RPMI7951 (cell line): ENCODE data around the gene ITIH1. TPM values are rescaled to one million over a fixed set of nuclear protein-coding genes. Genes with fewer than 3 reads are reported as not detected.
"Not testable (repeated sequence)": the region's sequence is repeated elsewhere in the genome, so short reads cannot be mapped to it uniquely, and the experiment has no call there.

Experiments
- DNase-seq: peaks from one replicate; pipeline ENCODE4 v3.0.0-alpha.2; 2012; ENCODE audit warnings: low read depth
- total RNA-seq: library from RNA; depleted of rRNA; stranded (reverse); fragments of >200 nt; shearing (Covaris generic); gene quantifications from 2 replicates; pipeline ENCODE4 v1.2.3, GENCODE V29; 2014; rRNA removed

Gene ITIH1, protein sequence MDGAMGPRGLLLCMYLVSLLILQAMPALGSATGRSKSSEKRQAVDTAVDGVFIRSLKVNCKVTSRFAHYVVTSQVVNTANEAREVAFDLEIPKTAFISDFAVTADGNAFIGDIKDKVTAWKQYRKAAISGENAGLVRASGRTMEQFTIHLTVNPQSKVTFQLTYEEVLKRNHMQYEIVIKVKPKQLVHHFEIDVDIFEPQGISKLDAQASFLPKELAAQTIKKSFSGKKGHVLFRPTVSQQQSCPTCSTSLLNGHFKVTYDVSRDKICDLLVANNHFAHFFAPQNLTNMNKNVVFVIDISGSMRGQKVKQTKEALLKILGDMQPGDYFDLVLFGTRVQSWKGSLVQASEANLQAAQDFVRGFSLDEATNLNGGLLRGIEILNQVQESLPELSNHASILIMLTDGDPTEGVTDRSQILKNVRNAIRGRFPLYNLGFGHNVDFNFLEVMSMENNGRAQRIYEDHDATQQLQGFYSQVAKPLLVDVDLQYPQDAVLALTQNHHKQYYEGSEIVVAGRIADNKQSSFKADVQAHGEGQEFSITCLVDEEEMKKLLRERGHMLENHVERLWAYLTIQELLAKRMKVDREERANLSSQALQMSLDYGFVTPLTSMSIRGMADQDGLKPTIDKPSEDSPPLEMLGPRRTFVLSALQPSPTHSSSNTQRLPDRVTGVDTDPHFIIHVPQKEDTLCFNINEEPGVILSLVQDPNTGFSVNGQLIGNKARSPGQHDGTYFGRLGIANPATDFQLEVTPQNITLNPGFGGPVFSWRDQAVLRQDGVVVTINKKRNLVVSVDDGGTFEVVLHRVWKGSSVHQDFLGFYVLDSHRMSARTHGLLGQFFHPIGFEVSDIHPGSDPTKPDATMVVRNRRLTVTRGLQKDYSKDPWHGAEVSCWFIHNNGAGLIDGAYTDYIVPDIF
- total RNA-seq: not detected in 2 replicates

DNA sequence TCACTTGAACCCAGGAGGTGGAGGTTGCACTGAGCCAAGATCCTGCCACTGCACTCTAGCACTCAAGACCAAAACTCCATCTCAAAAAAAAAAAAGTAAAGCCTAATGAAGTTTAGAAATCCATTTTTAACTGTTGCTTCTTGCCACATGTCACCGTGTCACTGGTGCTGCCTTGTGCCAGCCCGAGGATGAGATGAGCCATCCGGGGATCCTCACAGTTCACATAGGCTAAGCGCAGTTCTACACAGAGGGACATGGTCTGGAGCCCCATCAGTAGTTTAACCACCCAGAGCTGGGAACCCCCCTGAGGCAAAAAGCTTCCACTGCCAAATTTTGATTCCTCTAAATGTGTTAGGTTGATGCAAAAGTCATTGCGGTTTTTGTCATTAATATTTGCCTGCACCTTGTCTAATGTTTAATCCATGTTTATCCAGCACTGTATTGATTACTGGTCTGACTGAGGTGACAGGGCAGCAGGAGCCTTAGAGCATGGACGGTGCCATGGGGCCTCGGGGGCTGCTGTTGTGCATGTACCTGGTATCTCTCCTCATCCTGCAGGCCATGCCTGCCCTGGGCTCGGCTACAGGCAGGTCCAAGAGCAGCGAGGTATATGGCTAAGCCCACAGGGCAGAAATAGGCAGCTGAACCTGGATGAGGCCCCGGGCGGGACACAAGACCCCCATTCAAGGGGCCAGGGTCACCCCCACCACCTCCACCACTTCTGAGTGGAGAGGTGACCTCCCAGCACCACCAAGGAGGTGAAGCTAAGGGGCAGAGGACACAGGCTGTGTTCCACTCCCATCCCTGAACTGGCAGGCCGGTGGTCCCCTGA, at the start of gene ITIH1:
Gene ITIH1 (plus strand): TSS at position 473 of the 832 bp plus-strand sequence. CDS start 17 bp downstream, at position 490.
- no peak for DNase-seq

DNA sequence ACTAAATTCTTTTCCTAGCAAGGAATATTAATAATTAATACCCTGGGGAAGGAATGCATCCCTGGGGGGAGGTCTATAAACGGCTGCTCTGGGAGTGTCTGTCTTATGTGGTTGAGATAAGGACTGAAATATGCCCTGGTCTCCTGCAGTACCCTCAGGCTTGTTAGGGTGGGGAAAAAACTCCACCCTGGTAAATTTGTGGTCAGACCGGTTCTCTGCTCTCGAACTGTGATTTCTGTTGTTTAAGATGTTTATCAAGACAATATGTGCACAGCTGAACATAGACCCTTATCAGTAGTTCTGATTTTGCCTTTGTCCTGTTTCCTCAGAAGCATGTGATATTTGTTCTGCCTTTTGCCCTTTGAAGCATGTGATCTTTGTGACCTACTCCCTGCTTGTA, 48.6 kb upstream of the ITIH1 start:
- DNase-seq: not testable (repeated sequence)

DNA sequence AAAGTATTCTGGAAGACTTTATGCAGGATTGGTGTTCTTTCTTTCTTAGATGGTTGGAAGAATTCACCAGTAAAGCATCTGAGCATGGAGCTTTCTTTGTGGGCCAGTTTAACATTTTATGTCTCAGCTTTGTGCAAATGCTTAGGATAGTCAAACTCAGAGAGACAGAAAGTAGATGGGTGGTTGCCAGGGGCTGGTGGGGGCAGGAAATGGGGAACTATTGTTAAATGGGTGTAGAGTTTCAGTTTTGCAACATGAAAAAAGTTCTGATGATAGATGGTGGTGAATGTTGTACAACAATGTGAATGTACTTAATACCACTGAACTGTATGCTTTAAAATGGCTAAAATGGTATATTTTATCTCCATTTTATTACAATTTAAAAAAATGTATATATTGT, 46.7 kb upstream of the ITIH1 start:
- no peak for DNase-seq

DNA sequence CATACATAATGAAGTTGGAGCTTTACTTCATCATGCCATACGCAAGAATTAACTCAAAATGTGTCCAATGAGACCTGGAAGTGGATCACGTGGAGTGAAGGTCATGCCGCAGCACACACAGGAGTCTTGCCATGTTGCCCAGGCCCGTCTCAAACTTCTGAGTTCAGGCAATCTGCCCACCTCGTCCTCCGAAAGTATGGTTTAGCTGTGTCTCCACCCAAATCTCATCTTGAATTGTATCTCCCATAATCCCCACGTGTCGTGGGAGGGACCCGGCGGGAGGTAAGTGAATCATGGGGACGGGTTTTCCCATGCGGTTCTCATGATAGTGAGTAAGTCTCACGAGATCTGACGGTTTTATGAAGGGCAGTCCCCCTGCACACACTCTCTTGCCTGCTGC, 45.8 kb upstream of the ITIH1 start:
- no peak for DNase-seq

DNA sequence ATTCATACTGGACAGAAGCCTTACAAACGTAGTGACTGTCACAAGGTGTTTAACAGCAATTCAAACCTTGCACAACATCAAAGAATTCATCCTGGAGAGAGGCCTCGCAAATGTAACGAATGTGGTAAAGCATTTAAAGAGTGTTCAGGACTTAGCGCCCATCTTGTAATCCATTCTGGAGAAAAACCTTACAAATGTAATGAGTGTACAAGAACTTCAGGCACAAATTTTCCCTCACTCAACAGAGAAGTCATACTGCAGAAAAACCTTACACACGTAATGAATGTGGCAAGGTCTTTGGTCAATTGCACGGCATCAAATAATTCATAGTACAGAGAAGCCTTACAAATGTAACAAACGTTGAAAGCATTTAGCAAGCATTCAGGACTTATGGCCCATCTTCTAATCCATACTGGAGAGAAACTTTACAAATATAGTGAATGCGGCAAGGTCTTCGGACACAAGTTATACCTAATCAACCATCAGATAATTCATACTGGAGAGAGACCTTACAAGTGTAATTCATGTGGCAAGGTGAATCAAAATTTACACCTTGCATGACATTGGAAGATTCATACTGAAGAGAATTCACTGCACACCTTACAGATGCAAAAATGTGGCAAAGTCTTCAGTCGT, 44.0 kb upstream of the ITIH1 start:
- DNase-seq: no peak

DNA sequence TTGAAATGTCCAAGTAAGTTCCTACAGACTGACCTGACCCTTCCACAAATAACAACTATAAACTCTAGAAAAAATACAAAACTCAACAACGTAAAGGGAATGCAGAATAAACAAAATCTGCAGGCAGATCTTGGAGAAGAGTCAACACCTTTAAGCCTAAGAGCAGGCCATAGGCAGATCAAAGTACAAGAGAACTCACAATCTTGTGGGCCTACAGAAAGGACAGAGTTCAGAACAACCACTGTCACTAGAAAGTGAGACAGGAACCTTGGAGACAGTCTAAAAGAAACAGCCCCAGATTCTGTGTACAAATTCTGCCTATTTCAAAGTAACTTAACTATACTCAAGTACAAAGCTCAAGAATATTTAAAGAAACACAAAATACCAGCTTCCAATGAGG, 37.7 kb upstream of the ITIH1 start:
- DNase-seq: no peak

DNA sequence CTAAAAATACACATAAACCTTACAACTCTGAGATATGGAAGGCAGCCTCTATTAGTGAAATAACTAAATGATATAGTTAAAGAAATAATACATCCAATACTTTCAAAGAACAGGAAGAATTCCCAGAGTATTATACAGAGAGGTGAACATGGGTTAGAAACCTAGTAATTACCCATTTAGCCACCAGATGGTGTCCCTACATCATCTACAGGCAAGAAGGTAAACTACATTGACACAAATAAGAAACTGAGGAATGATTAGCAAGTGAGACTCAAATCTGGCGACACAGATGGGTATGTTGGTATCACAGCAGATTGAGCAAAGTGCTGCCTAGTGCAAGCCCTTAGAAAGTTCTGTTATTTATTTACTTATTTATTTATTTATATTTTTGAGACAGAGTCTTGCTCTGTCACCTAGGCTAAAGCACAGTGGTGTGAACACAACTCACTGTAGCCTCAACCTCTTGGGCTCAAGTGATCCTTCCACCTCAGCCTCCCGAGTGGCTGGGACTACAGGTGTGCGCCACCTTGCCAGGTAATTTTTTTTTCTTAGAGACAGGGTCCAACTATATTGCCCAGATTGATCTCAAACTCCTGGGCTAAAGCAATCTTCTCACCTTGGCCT, 34.9 kb upstream of the ITIH1 start:
- DNase-seq: peak; percentile 34

DNA sequence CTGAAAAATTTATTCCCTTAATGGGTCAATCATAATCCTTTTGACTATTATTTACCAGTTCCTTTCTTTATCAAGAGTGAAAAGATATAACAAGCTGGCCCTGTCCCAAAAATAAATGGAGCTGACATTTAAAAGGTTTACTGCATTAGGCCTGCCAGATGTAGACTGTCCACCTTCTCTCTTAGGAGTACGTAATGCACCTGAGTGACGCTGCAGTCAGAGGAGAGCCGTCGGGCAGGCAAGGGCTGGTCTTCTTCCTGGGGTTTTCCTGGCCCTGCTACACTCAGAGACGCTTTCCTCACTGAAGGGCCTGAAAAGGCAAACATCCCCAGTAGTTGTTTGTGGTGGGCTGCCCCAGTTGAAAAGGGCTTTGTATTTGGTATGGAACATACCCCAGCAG, 34.2 kb upstream of the ITIH1 start:
- DNase-seq: no peak

DNA sequence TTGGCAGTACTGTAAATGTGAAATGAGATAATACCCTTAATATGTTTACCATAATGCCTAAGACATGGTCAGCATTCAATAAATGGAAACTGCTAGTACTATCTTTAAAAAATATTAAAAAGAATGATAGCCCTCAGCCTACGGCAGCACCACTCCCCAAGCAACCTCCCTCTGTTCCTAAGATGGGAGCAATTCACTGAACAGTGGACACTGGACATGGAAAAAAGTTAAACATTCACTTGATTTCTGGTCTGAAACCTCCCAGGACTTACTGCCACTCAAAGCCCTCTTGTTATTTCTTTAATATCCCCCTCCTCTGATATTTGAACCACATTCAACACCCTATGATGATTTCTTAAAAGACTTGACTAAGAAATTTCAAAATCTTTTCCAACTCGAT, 33.7 kb upstream of the ITIH1 start:
- DNase-seq: no peak

DNA sequence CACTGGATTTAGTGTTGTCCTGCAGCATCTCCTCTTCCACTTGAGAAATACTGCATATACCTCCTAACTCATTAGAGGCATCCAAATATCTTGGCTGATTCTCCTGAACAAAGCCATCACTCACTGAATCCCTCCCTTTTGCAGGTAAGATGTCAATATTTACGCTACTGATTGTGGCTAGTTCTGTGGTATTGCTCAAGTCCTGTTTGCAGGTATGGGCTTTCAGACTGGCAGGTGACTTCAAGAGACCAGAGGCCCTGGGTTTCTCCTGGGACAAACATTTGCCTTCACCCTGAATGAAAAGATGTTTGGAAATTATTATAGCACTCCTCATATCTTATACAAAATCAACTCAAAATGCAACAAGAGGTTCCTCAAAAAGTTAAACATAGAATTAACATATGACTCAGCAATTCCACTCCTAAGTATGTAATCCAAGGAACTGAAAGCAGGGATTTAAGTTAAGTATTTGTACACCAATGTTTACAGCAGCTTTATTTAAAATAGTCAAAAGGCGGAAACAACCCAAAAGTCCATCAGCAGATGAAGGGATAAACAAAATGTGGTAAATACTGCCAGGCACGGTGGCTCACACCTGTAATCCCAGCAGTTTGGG, 25.2 kb upstream of the ITIH1 start:
- no peak for DNase-seq

DNA sequence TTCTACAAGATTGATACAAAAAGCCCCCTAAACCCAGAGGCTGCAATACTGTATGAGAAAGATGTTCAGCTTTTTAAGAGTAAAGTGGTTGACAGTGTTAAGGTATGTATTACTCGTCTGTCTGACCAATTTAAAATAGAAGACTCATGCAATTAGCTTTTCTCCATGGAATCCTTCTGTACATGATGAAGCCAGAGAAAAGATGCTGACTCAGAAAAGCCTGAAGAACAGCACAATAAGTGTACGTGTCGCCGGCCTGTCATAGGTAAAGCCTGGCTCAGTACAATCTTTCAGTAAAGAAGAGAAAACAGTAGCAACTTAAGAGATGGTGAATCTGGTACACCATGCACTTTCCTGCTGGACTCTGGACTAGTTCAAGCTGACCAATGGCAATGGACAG, 23.0 kb upstream of the ITIH1 start:
- no peak for DNase-seq

DNA sequence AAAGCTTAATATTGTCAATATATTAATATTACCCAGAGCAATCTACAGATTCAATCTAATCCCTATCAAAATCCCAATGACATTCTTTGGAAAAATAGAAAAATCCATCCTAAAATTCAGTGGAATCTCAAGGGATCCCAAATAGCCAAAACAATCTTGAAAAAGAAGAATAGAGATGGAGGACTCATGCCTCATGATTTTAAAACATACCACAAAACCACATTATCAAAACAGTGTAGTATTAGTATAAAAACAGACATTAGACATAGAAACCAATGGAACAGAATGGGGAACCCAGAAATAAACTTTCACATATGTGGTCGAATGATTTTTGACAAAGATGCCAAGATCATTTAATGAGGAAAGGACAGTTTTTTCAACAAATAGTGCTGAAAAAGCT, 21.3 kb upstream of the ITIH1 start:
- no peak for DNase-seq

DNA sequence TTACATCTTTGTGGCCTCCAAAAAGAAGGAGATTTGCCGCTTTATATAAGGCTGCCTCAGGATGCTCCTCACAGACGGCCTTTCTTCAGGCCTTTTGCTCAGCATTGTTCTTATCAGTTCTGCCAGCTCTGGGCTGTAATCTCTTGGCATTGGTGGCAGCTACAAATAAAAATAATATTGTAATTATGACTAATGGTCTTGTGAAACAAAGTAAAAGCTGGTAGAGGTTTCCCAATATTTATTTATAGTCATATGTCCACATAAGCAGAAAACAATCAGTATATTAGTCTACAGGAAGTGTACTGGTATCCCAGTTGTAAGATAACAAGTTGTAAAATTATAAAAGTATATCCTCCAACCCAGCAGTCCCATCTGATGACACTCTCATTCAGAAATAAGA, 13.9 kb upstream of the ITIH1 start:
- DNase-seq: no peak

DNA sequence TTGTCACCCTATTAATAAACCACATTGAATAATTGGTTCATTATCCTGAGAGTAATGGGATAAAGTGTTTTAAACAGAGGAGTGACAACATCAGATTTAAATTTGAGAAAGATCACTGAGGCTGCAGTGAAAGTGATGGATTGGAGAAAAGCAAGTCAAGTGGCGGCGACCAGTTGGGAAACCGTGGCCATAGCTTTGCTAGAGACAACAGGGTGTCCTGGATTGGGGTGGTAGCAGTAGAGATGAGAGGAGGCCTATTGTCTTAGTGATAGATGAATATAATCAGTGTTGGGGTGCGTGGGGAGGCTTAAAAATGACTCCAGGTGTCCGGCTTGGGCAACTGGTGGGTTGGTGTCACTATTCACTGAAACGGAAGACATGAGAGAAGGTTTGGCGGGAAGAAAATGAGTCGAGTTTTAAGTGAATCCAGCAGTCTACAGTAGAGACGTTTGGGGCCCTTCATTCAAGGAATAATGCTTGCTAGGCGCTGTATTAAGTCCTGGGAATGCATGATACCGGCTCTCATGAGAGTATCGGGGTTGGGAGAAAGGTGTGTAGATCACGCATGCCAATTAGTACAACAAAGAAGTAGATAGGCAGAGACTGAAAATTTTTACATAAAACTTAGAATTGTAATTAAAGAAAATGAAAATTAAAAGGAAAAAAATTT, 7.5 kb upstream of the ITIH1 start:
- peak; percentile 13 for DNase-seq

DNA sequence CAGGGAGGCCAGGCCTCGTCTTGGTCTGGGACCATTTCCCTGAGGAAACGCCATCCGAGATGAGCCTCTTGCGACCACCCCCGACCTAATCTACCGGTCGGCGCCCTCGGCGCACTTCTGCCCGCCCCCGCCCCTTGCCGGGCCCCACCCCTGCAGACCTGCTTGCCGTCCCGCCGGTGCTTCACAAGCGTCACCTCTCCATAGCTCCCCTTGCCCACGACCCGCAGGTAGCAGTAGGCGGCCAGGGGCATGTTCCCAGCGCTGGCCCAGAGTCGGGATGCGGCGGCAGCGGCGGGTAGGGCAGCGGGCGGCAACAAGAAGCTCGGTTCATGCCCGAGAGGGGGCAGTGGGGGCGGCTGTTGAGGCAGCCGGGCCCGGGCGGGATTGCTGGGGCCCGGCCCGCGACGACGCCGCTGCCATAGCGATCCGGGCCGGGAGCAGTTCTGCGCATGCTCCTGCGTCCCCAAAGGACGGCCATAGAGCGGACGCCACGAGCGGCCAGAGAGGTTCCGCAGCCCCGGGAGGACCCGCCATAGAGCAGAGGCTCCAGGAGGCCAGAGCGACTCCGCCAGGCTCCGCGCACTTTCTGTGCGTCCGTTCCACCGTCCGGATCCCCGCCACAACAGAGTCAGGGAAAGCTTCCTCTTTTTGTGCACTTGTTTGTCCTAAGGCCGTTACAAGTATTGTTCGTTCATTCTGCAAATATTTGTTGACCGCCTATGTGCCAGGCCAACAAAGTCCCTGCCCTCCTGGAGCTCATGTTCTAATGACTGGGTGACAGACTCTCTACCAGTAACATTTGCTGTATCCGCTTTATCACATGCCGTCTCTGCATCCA, 6.7 kb upstream of the ITIH1 start, which contains the start of gene NEK4:
Gene NEK4 (minus strand): TSS at position 445 of the 838 bp plus-strand sequence. CDS start 194 bp downstream, at position 251.
- DNase-seq: peak; percentile 89

DNA sequence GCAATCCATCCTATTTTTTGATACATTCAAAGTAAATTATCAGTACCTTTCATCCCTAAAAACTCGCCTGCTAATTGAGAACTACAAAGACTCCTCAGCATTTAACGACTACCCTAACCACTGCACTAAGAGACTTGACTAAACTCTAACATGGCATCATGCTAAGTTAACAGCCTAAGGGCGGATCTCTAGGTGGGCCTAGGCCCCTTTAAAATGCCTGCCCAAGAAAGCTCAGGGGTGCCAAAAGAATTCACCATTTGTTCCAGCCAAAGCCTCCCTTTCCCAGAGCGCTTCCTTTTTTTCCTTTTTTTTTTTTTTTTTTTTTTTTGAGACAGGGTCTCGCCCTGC, 6.1 kb upstream of the ITIH1 start:
- DNase-seq: no peak

DNA sequence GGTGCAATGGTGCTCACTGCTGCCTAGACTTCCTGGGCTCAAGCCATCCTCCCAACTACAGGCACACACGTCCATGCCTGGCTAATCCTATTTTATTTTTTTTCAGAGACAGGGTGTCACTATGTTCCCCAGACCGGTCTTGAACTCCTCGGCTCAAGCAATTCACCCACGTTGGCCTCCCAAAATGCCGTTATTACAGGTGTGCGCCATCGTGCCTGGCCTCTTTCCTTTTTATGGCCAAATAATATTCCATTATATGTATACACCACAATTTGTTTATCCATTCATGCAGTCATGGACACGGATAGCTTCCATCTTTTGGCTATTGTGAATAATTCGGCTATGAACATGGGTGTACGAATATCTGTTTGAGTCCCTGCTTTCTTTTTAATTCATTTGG, 5.7 kb upstream of the ITIH1 start:
- DNase-seq: no peak

DNA sequence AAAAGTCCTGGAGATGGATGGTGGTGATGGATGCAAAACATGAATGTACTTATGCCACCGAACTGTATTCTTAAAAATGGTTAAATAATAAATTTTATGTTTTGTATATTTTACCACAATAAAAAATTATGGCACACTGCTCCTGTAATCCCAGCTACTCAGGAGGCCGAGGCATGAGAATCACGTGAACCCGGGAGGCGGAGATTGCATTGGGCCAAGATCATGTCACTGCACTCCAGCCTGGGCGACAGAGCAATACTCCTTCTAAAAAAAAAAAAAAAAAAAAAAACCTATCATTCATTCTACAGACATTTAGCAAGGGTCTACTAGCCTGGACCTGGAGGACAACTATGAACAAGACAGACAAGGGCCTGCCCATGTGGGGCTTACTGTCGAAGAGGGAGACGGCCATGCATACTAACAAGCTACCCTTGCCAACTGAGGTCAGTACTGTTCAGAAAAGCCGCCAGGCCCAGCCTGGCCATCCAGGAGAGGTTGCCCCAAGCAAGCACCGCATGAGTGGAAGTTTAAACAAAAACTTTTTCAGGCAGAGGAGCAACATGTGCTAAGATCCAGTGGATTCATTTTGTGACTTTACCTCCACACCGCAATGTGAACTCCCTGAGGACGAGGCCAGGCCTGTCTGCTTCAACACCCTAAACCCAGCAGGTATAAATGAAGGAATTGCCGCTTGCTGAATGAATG, 3.9 kb upstream of the ITIH1 start:
- no peak for DNase-seq
